Testis (tissue), 3 donors: ENCODE results near the gene GIMAP8. TPM values are rescaled to one million over a fixed set of nuclear protein-coding genes. Genes with fewer than 3 reads are reported as not detected.
A peak's percentile ranks its signal among the peaks of the same experiment; 100 is the strongest.

Source experiments
- DNase-seq: peaks from one replicate; pipeline ENCODE4 v3.0.0-alpha.2; 2019
- H3K27ac ChIP-seq, 2 donors: fragments of 200-600 bp; sonication (generic); one replicate each; pipeline ENCODE4 v1.5.1; 2019
- H3K27me3 ChIP-seq: fragments of 200-600 bp; sonication (generic); one replicate; pipeline ENCODE4 v1.5.1; 2019
- H3K36me3 ChIP-seq: fragments of 200-600 bp; sonication (generic); one replicate; pipeline ENCODE4 v1.5.1; 2017; ENCODE audit warnings: low read depth; ENCODE audit errors: missing control alignments
- H3K4me1 ChIP-seq: fragments of 200-600 bp; sonication (generic); one replicate; pipeline ENCODE4 v1.5.1; 2019
- H3K4me3 ChIP-seq, 2 donors: fragments of 200-600 bp; sonication (generic); one replicate each; pipeline ENCODE4 v1.5.1; 2017 to 2019
- H3K9me3 ChIP-seq: fragments of 200-600 bp; sonication (generic); one replicate; pipeline ENCODE4 v1.5.1; 2017
- CTCF ChIP-seq, 3 experiments: fragments of 450-650 bp in 2 of 3; fragments of 200-600 bp in 1 of 3; sonication (generic) in 1 of 3; IDR thresholded peaks; one replicate each; pipeline ENCODE4 v1.5.1; 2016 to 2019; ENCODE audit warnings: antibody characterized with exemption in 3 of 3, mild to moderate bottlenecking in 2 of 3, moderate library complexity in 1 of 3
- POLR2A ChIP-seq: fragments of 450-650 bp; IDR thresholded peaks from one replicate; pipeline ENCODE4 v1.6.1; 2017; ENCODE audit warnings: antibody characterized with exemption, mild to moderate bottlenecking, moderate library complexity
- WGBS, 2 donors: methylation state at CpG; one replicate each; pipeline ENCODE4 v1.1.5; 2018; 5-methylcytosine and 5-hydroxymethylcytosine counted together
- intact Hi-C: fragments of 100-400 bp; cut with DNase I; formaldehyde crosslinking; loops from one replicate; pipeline ENCODE4 v1.15.1; 2023; ENCODE audit warnings: low total_unique reads
- polyA plus RNA-seq: library from polyadenylated mRNA; stranded (reverse); fragments of 350-450 nt; fragmentation: Illumina TruSeq; extraction: RNeasy Lipid Tissue Mini Kit (QIAGEN cat#74804); gene quantifications from one replicate; pipeline ENCODE4 v1.2.3, GENCODE V29; 2014; ENCODE audit warnings: low read depth, low replicate concordance; ENCODE audit not compliant: insufficient read depth
- total RNA-seq, 2 donors: library from RNA; depleted of rRNA; stranded (reverse); fragments of >200 nt; gene quantifications; one replicate each; pipeline ENCODE4 v1.2.3, GENCODE V29; 2016

The GIMAP8 gene
- total and polyA plus RNA-seq, 3 donors from 2014 or later, result 3.8 to 6.8 (median 3.8) TPM

- no peak overlapping the region for H3K27ac ChIP-seq
- TF ChIP-seq POLR2A, result no peak
- no peak for TF ChIP-seq CTCF (IDR thresholded peaks at IDR 0.05)
- 59 to 66% methylated on average over 32 of the region's 32 CpGs for WGBS, 2 donors
- intact Hi-C loops, result loop anchor here (5.0 kb wide), 1 partner anchor 309 kb away; no protein-coding TSS in a partner anchor
- peak overlapping the region; percentile 6 to 14 for H3K4me3 ChIP-seq
- H3K36me3 ChIP-seq, result no peaks in the 10 kb centered on the region
- no peaks in the 10 kb centered on the region for H3K27me3 ChIP-seq
- no peaks in the 10 kb centered on the region for H3K9me3 ChIP-seq
- DNase-seq, result no peak
- peaks cover 3% of the 10 kb centered on the region for H3K4me1 ChIP-seq
These were observed 2.3 kb upstream of the GIMAP8 start for GRCh38 chr7:150447966-150448788.

GRCh38 chr7:150448789-150449147 is 1.7 kb upstream of the GIMAP8 start:
- Histone ChIP-seq H3K36me3 (no peaks in the 10 kb centered on the region), H3K9me3 (no peaks in the 10 kb centered on the region), H3K27me3 (no peaks in the 10 kb centered on the region), H3K27ac (no peak overlapping the region), H3K4me1 (peaks cover 3% of the 10 kb centered on the region), H3K4me3 (no peak overlapping the region)
- peak; percentile 80 for DNase-seq
- TF ChIP-seq POLR2A (no peak), CTCF (IDR thresholded peaks at IDR 0.05) (peak; percentile 70 to 85 (median 75))
- WGBS, 2 donors, result 1 to 2% methylated on average over 6 of the region's 6 CpGs
- intact Hi-C loops, result loop anchor here (5.0 kb wide), 1 partner anchor 309 kb away; no protein-coding TSS in a partner anchor

- Histone ChIP-seq H3K27me3 (no peaks in the 10 kb centered on the region), H3K4me1 (peaks cover 3% of the 10 kb centered on the region), H3K27ac (no peak overlapping the region), H3K9me3 (no peaks in the 10 kb centered on the region), H3K4me3 (no peak overlapping the region), H3K36me3 (no peaks in the 10 kb centered on the region)
- DNase-seq, result no peak
- 62 to 77% methylated on average over 8 to 11 of the region's 11 CpGs for WGBS, 2 donors
- TF ChIP-seq CTCF (IDR thresholded peaks at IDR 0.05), result no peak
- TF ChIP-seq POLR2A, result no peak
- intact Hi-C loops, result loop anchor here (5.0 kb wide), 1 partner anchor 308 kb away; no protein-coding TSS in a partner anchor
These were observed 1.1 kb upstream of the GIMAP8 start for GRCh38 chr7:150449206-150449952.

GRCh38 chr7:150451097-150451793 is 815 bp downstream of the GIMAP8 start:
- WGBS, 2 donors, result 66 to 73% methylated on average over 19 of the region's 19 CpGs
- no peaks in the 10 kb centered on the region for H3K9me3 ChIP-seq
- no peak overlapping the region for H3K27ac ChIP-seq
- peak overlapping the region; percentile 17 to 29 for H3K4me3 ChIP-seq
- no peaks in the 10 kb centered on the region for H3K27me3 ChIP-seq
- peaks cover 3% of the 10 kb centered on the region for H3K4me1 ChIP-seq
- no peaks in the 10 kb centered on the region for H3K36me3 ChIP-seq
- intact Hi-C loops, result no loop called here
- TF ChIP-seq CTCF (IDR thresholded peaks at IDR 0.05), result no peak
- no peak for TF ChIP-seq POLR2A
- peak; percentile 33 for DNase-seq
